Vagina (tissue), 2 donors: ENCODE measurements around the gene KMT2E. TPM values are rescaled to one million over a fixed set of nuclear protein-coding genes. Genes with fewer than 3 reads are reported as not detected.

Experiments used
- DNase-seq, 2 donors: peaks; one replicate each; pipeline ENCODE4 v3.0.0-alpha.2; 2017; ENCODE audit errors: extremely low spot score in 2 of 2
- H3K27ac ChIP-seq: fragments of 200-600 bp; sonication (generic); one replicate; pipeline ENCODE4 v1.5.1; 2019
- H3K27me3 ChIP-seq: fragments of 200-600 bp; sonication (generic); one replicate; pipeline ENCODE4 v1.5.1; 2019
- H3K36me3 ChIP-seq, 2 donors: fragments of 200-600 bp; sonication (generic); one replicate each; pipeline ENCODE4 v1.5.1; 2017 to 2019
- H3K4me1 ChIP-seq: fragments of 200-600 bp; sonication (generic); one replicate; pipeline ENCODE4 v1.5.1; 2019
- H3K4me3 ChIP-seq, 2 donors: fragments of 200-600 bp; sonication (generic); 1 replicate in 1 of 2; 2 replicates in 1 of 2; pipeline ENCODE4 v1.5.1; 2016 to 2019
- H3K9me3 ChIP-seq: fragments of 200-600 bp; sonication (generic); one replicate; pipeline ENCODE4 v1.5.1; 2019
- CTCF ChIP-seq, 3 experiments: fragments of 450-650 bp in 2 of 3; fragments of 200-600 bp in 1 of 3; sonication (generic) in 1 of 3; IDR thresholded peaks; one replicate each; pipeline ENCODE4 v1.5.1; 2017 to 2019; ENCODE audit warnings: antibody characterized with exemption in 3 of 3, mild to moderate bottlenecking in 2 of 3, moderate library complexity in 2 of 3
- POLR2A ChIP-seq, 2 donors: fragments of 450-650 bp; IDR thresholded peaks; one replicate each; pipeline ENCODE4 v1.6.1; 2017; ENCODE audit warnings: antibody characterized with exemption in 2 of 2, mild to moderate bottlenecking in 2 of 2, moderate library complexity in 2 of 2
- POLR2AphosphoS5 ChIP-seq, 2 donors: sonication (generic); formaldehyde crosslinking; IDR thresholded peaks; one replicate each; pipeline ENCODE4 v1.9.0; 2017; ENCODE audit warnings: antibody characterized with exemption in 2 of 2, mild to moderate bottlenecking in 2 of 2, low read depth in 1 of 2; ENCODE audit not compliant: insufficient read depth in 1 of 2
- intact Hi-C: fragments of 100-400 bp; cut with DNase I; formaldehyde crosslinking; loops from one replicate; pipeline ENCODE4 v1.15.1; 2023
- total RNA-seq: library from RNA; depleted of rRNA; stranded (reverse); fragments of >200 nt; gene quantifications from one replicate; pipeline ENCODE4 v1.2.3, GENCODE V29; 2016

KMT2E gene
- total RNA-seq, 1 donor from 2014 or later = 98.7 TPM

- DNase-seq = no peak
- Histone ChIP-seq H3K4me1 (peaks cover 30% of the 10 kb centered on the region), H3K27ac (no peak overlapping the region), H3K27me3 (no peaks in the 10 kb centered on the region), H3K9me3 (no peaks in the 10 kb centered on the region), H3K36me3 (peaks cover 0 to 15% of the 10 kb centered on the region in 2 donors), H3K4me3 (no peak overlapping the region)
- intact Hi-C loops = no loop called here
- TF ChIP-seq POLR2AphosphoS5 (IDR thresholded peaks at IDR 0.05; ENCODE audit: insufficient read depth in 1 of 2, low read depth in 1 of 2) (no peak), POLR2A (IDR thresholded peaks at IDR 0.05) (no peak), CTCF (IDR thresholded peaks at IDR 0.05) (no peak)
Observed at GRCh38 chr7:105060437-105060836, 46.4 kb downstream of the KMT2E start.

DNA sequence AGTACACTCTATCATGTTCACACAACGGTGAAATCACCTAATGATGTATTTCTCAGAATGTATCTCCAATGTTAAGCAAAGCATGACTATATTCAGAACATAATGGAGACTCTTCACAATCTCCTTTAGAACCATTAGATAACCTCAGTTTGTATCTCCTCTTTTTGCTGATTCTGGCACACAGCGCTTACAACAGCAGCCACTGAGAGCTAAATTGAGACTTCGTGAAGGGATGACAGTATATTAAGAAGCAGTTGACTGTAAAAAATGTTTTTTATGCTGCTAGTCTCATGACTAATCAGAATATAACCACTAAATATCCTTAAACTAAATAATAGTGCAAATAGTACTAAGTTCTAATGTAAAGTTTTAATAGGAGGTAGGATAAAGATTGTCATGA, 46.9 kb downstream of the KMT2E start:
- Histone ChIP-seq H3K36me3 (peaks cover 0 to 19% of the 10 kb centered on the region in 2 donors), H3K4me3 (no peak overlapping the region), H3K27ac (no peak overlapping the region), H3K27me3 (no peaks in the 10 kb centered on the region), H3K9me3 (no peaks in the 10 kb centered on the region), H3K4me1 (peaks cover 28% of the 10 kb centered on the region)
- DNase-seq = no peak
- TF ChIP-seq POLR2A (IDR thresholded peaks at IDR 0.05) (no peak), POLR2AphosphoS5 (IDR thresholded peaks at IDR 0.05; ENCODE audit: insufficient read depth in 1 of 2, low read depth in 1 of 2) (no peak), CTCF (IDR thresholded peaks at IDR 0.05) (no peak)
- intact Hi-C loops = no loop called here

GRCh38 chr7:105065104-105065503, 51.1 kb downstream of the KMT2E start:
- H3K4me3 ChIP-seq = no peak overlapping the region
- intact Hi-C loops = no loop called here
- TF ChIP-seq POLR2AphosphoS5 (IDR thresholded peaks at IDR 0.05; ENCODE audit: insufficient read depth in 1 of 2, low read depth in 1 of 2) = no peak
- TF ChIP-seq CTCF (IDR thresholded peaks at IDR 0.05) = no peak
- TF ChIP-seq POLR2A (IDR thresholded peaks at IDR 0.05) = no peak
- peaks cover 19% of the 10 kb centered on the region for H3K4me1 ChIP-seq
- no peaks in the 10 kb centered on the region for H3K9me3 ChIP-seq
- no peak overlapping the region for H3K27ac ChIP-seq
- no peak for DNase-seq
- peaks cover 0 to 57% of the 10 kb centered on the region in 2 donors for H3K36me3 ChIP-seq
- H3K27me3 ChIP-seq = no peaks in the 10 kb centered on the region

GRCh38 chr7:105067691-105068090, 53.7 kb downstream of the KMT2E start:
- TF ChIP-seq POLR2AphosphoS5 (IDR thresholded peaks at IDR 0.05; ENCODE audit: insufficient read depth in 1 of 2, low read depth in 1 of 2) = no peak
- TF ChIP-seq POLR2A (IDR thresholded peaks at IDR 0.05) = no peak
- TF ChIP-seq CTCF (IDR thresholded peaks at IDR 0.05) = no peak
- intact Hi-C loops = no loop called here
- no peak for DNase-seq
- Histone ChIP-seq H3K36me3 (peaks cover 0 to 57% of the 10 kb centered on the region in 2 donors), H3K27me3 (no peaks in the 10 kb centered on the region), H3K4me1 (peaks cover 5% of the 10 kb centered on the region), H3K27ac (no peak overlapping the region), H3K4me3 (no peak overlapping the region), H3K9me3 (no peaks in the 10 kb centered on the region)

GRCh38 chr7:105068886-105069285, 54.9 kb downstream of the KMT2E start:
- DNase-seq = no peak
- peaks cover 0 to 49% of the 10 kb centered on the region in 2 donors for H3K36me3 ChIP-seq
- no peak overlapping the region for H3K4me3 ChIP-seq
- no peaks in the 10 kb centered on the region for H3K9me3 ChIP-seq
- H3K27ac ChIP-seq = no peak overlapping the region
- H3K27me3 ChIP-seq = no peaks in the 10 kb centered on the region
- no peak for TF ChIP-seq POLR2A (IDR thresholded peaks at IDR 0.05)
- no peak for TF ChIP-seq POLR2AphosphoS5 (IDR thresholded peaks at IDR 0.05; ENCODE audit: insufficient read depth in 1 of 2, low read depth in 1 of 2)
- no peak for TF ChIP-seq CTCF (IDR thresholded peaks at IDR 0.05)
- H3K4me1 ChIP-seq = peaks cover 5% of the 10 kb centered on the region
- intact Hi-C loops = no loop called here
